GM06990 (cell line): Measurements from ENCODE around the gene KRT78.
"Not testable (repeated sequence)": the region's sequence is repeated elsewhere in the genome, so short reads cannot be mapped to it uniquely, and the experiment has no call there.

ENCODE experiments used
- DNase-seq: peaks from one replicate; pipeline ENCODE4 v3.0.0-alpha.2; 2011; ENCODE audit not compliant: insufficient read length; ENCODE audit errors: extremely low read depth
- H3K27me3 ChIP-seq: replicated peaks from 2 replicates; pipeline ENCODE4 v1.6.0; 2011; ENCODE audit warnings: low read length; ENCODE audit not compliant: control insufficient read depth, insufficient read depth
- H3K36me3 ChIP-seq: 2 replicates; pipeline ENCODE4 v1.5.1; 2011; ENCODE audit warnings: low read length; ENCODE audit not compliant: control insufficient read depth, insufficient read depth
- H3K4me3 ChIP-seq: replicated peaks from 2 replicates; pipeline ENCODE4 v1.5.1; 2011; ENCODE audit warnings: low read depth, mild to moderate bottlenecking, control low read depth, low read length
- CTCF ChIP-seq: IDR thresholded peaks from 2 replicates; pipeline ENCODE4 v1.5.1; 2011; ENCODE audit warnings: low read length, control low read depth, mild to moderate bottlenecking, inconsistent platforms; ENCODE audit not compliant: insufficient read depth, poor library complexity, severe bottlenecking

KRT78 gene

GRCh38 chr12:52796839-52797528, 51.8 kb downstream of the KRT78 start:
- Histone ChIP-seq H3K4me3 (no peak overlapping the region), H3K27me3 (no peaks in the 10 kb centered on the region; the same call in none of the 2 replicates), H3K36me3 (no peaks in the 10 kb centered on the region)
- no peak for DNase-seq
- TF ChIP-seq CTCF: no peak

- no peak for TF ChIP-seq CTCF
- Histone ChIP-seq H3K36me3 (no peaks in the 10 kb centered on the region), H3K4me3 (no peak overlapping the region), H3K27me3 (no peaks in the 10 kb centered on the region; the same call in none of the 2 replicates)
- no peak for DNase-seq
Measured at GRCh38 chr12:52796429-52796794, 52.4 kb downstream of the KRT78 start.

GRCh38 chr12:52795694-52796428, 52.9 kb downstream of the KRT78 start, which contains the start of gene KRT3:
TSS of gene KRT3 (minus strand) at chr12:52796117. CDS start at chr12:52796042, 75 bp downstream.
- TF ChIP-seq CTCF: no peak
- H3K27me3 ChIP-seq: no peaks in the 10 kb centered on the region; the same call in none of the 2 replicates

GRCh38 chr12:52795332-52795674, 53.5 kb downstream of the KRT78 start:
- H3K27me3 ChIP-seq, H3K4me3 ChIP-seq, DNase-seq, H3K36me3 ChIP-seq: not testable (repeated sequence)

More at GRCh38 chr12:52795694-52796428, 52.9 kb downstream of the KRT78 start, which contains the start of gene KRT3:
- Histone ChIP-seq H3K4me3 (no peak within 1 kb of the TSS), H3K36me3 (no peaks in the 10 kb centered on the region)
- no peak for DNase-seq

- no peak overlapping the region for H3K4me3 ChIP-seq
- TF ChIP-seq CTCF: no peak
- no peak for DNase-seq
Measured at GRCh38 chr12:52794479-52795331, 54.1 kb downstream of the KRT78 start.

More at GRCh38 chr12:52794479-52795331, 54.1 kb downstream of the KRT78 start:
- Histone ChIP-seq H3K36me3 (no peaks in the 10 kb centered on the region), H3K27me3 (no peaks in the 10 kb centered on the region; the same call in none of the 2 replicates)
